GM23338 (cell line): ENCODE data around the gene LCMT1. TPM values are rescaled to one million over a fixed set of nuclear protein-coding genes. Genes with fewer than 3 reads are reported as not detected.

Source experiments
- ATAC-seq: fragments of 200-7000 bp; cut with Tn5 transposase; 3 replicates; pipeline ENCODE4 v1.9.1; 2020
- DNase-seq: peaks from one replicate; pipeline ENCODE4 v3.0.0-alpha.2; 2015; ENCODE audit warnings: low spot score
- H2AFZ ChIP-seq: fragments of 200-600 bp; sonication (generic); 2 replicates; pipeline ENCODE4 v1.8.0; 2016; ENCODE audit warnings: antibody characterized with exemption, mild to moderate bottlenecking, moderate library complexity
- H3F3A ChIP-seq: fragments of 200-600 bp; sonication (generic); replicated peaks from 2 replicates; pipeline ENCODE4 v1.8.0; 2017; ENCODE audit warnings: antibody characterized with exemption, mixed run types, low read depth
- H3K27ac ChIP-seq: fragments of 200-600 bp; sonication (generic); 2 replicates; pipeline ENCODE4 v1.6.1; 2016; ENCODE audit warnings: low read depth
- H3K27me3 ChIP-seq: fragments of 200-600 bp; sonication (generic); 2 replicates; pipeline ENCODE4 v1.8.0; 2016; ENCODE audit warnings: mild to moderate bottlenecking, mixed run types, moderate library complexity; ENCODE audit not compliant: insufficient read depth
- H3K36me3 ChIP-seq: fragments of 200-600 bp; sonication (generic); 2 replicates; pipeline ENCODE4 v1.8.0; 2016; ENCODE audit warnings: mild to moderate bottlenecking; ENCODE audit not compliant: insufficient read depth
- H3K4me1 ChIP-seq: fragments of 200-600 bp; sonication (generic); 2 replicates; pipeline ENCODE4 v1.8.0; 2016; ENCODE audit warnings: mild to moderate bottlenecking, moderate library complexity; ENCODE audit not compliant: insufficient read depth
- H3K4me2 ChIP-seq: fragments of 200-600 bp; sonication (generic); 2 replicates; pipeline ENCODE4 v1.7.1; 2017; ENCODE audit warnings: mixed run types
- H3K4me3 ChIP-seq: fragments of 200-600 bp; sonication (generic); 2 replicates; pipeline ENCODE4 v1.6.1; 2016; ENCODE audit warnings: mixed run types
- H3K79me2 ChIP-seq: fragments of 200-600 bp; sonication (generic); replicated peaks from 2 replicates; pipeline ENCODE4 v1.8.0; 2017; ENCODE audit warnings: mild to moderate bottlenecking; ENCODE audit not compliant: insufficient read depth
- H3K9me2 ChIP-seq: fragments of 200-600 bp; sonication (generic); 2 replicates; pipeline ENCODE4 v1.8.0; 2017; ENCODE audit not compliant: insufficient read depth
- H4K20me1 ChIP-seq: fragments of 200-600 bp; sonication (generic); replicated peaks from 2 replicates; pipeline ENCODE4 v1.8.0; 2017; ENCODE audit warnings: mild to moderate bottlenecking; ENCODE audit not compliant: insufficient read depth
- H3K27ac Mint-ChIP-seq: 2 replicates; pipeline ENCODE4 v1.8.0; 2020; ENCODE audit warnings: inconsistent platforms, mild to moderate bottlenecking, moderate library complexity, mixed read lengths
- H3K27me3 Mint-ChIP-seq: 3 replicates; pipeline ENCODE4 v1.8.0; 2022; ENCODE audit warnings: low read depth, mild to moderate bottlenecking, moderate library complexity, mixed read lengths, inconsistent platforms; ENCODE audit not compliant: insufficient read depth, poor library complexity
- H3K36me3 Mint-ChIP-seq: 3 replicates; pipeline ENCODE4 v1.8.0; 2021; ENCODE audit warnings: low read depth, mild to moderate bottlenecking, inconsistent platforms, moderate library complexity, mixed read lengths
- H3K4me1 Mint-ChIP-seq: 3 replicates; pipeline ENCODE4 v1.8.0; 2020; ENCODE audit warnings: mild to moderate bottlenecking, inconsistent platforms, mixed read lengths
- H3K4me3 Mint-ChIP-seq: 3 replicates; pipeline ENCODE4 v1.8.0; 2021; ENCODE audit warnings: moderate library complexity, mild to moderate bottlenecking, inconsistent platforms, mixed read lengths
- H3K9me3 Mint-ChIP-seq: 3 replicates; pipeline ENCODE4 v1.8.0; 2020; ENCODE audit warnings: moderate library complexity, mild to moderate bottlenecking, inconsistent platforms, mixed read lengths
- CTCF ChIP-seq, 2 experiments: fragments of 200-600 bp in 1 of 2; sonication (generic) in 1 of 2; conservative IDR thresholded peaks; 2 replicates each; pipeline versions ENCODE4 v1.5.1 to v1.6.1; 2016 to 2017; ENCODE audit warnings: antibody characterized with exemption in 2 of 2, low read depth in 2 of 2, mild to moderate bottlenecking in 2 of 2, moderate library complexity in 1 of 2
- ETS1 ChIP-seq: IDR thresholded peaks from 2 replicates; pipeline ENCODE4 v1.6.1; 2016; ENCODE audit warnings: antibody characterized with exemption
- EZH2 ChIP-seq: fragments of 200-600 bp; sonication (generic); IDR thresholded peaks from one replicate; pipeline ENCODE4 v1.8.0; 2017; ENCODE audit warnings: antibody characterized with exemption, mild to moderate bottlenecking, low read depth; ENCODE audit not compliant: unreplicated experiment
- EZH2phosphoT487 ChIP-seq: fragments of 200-600 bp; sonication (generic); IDR thresholded peaks from one replicate; pipeline ENCODE4 v1.8.1; 2018; ENCODE audit warnings: antibody characterized with exemption; ENCODE audit not compliant: unreplicated experiment
- JUNB ChIP-seq: IDR thresholded peaks from one replicate; pipeline ENCODE4 v1.6.1; 2016; ENCODE audit warnings: antibody characterized with exemption; ENCODE audit not compliant: unreplicated experiment
- NANOG ChIP-seq: IDR thresholded peaks from 2 replicates; pipeline ENCODE4 v1.6.1; 2016; ENCODE audit warnings: antibody characterized with exemption, borderline replicate concordance
- POLR2AphosphoS5 ChIP-seq: IDR thresholded peaks from 2 replicates; pipeline ENCODE4 v1.6.1; 2016; ENCODE audit warnings: antibody characterized with exemption, low read depth
- REST ChIP-seq: IDR thresholded peaks from one replicate; pipeline ENCODE4 v1.6.1; 2018; ENCODE audit warnings: antibody characterized with exemption; ENCODE audit not compliant: unreplicated experiment
- STAT1 ChIP-seq: IDR thresholded peaks from one replicate; pipeline ENCODE4 v1.6.1; 2016; ENCODE audit warnings: antibody characterized with exemption; ENCODE audit not compliant: unreplicated experiment
- ZNF331 ChIP-seq: fragments of 250-450 bp; sonication (Bioruptor Pico); IDR thresholded peaks from 2 replicates; pipeline ENCODE4 v1.5.0; 2020; ENCODE audit warnings: low read depth, mild to moderate bottlenecking, moderate library complexity
- polyA plus RNA-seq: library from polyadenylated mRNA; unstranded; fragments of >200 nt; fragmentation: Nextera tagmentation; extraction: Ambion mirVana; gene quantifications from 2 replicates; pipeline ENCODE4 v1.2.1, GENCODE V29; 2016
- total RNA-seq: library from RNA; depleted of rRNA; stranded (reverse); fragments of >200 nt; shearing (Covaris generic); gene quantifications from 2 replicates; pipeline ENCODE4 v1.2.3, GENCODE V29; 2014

The LCMT1 gene
- total and polyA plus RNA-seq, 2 experiments from 2014 or later: 56.2 to 84.6 TPM

GRCh38 chr16:25083701-25084100 lies 27.8 kb upstream of the LCMT1 start:
- Histone ChIP-seq H3K4me3 (no peak overlapping the region), H3F3A (no peaks in the 10 kb centered on the region), H3K27me3 (no peaks in the 10 kb centered on the region), H2AFZ (no peak overlapping the region), H3K79me2 (no peaks in the 10 kb centered on the region), H3K36me3 (no peaks in the 10 kb centered on the region), H3K4me2 (no peak overlapping the region), H3K4me1 (no peaks in the 10 kb centered on the region), H3K9me2 (no peaks in the 10 kb centered on the region), H4K20me1 (0 out of 2 replicates have a peak, but pooled peaks cover 3% of the 10 kb centered on the region), H3K27ac (no peak overlapping the region)
- Mint-ChIP-seq H3K4me3 (no peak overlapping the region), H3K9me3 (no peaks in the 10 kb centered on the region), H3K27me3 (peaks cover 2% of the 10 kb centered on the region), H3K36me3 (no peaks in the 10 kb centered on the region), H3K4me1 (no peaks in the 10 kb centered on the region), H3K27ac (no peak overlapping the region)
- TF ChIP-seq POLR2AphosphoS5: no peak
- TF ChIP-seq JUNB: no peak
- TF ChIP-seq CTCF (conservative IDR thresholded peaks at IDR 0.05; ENCODE audit: low read depth in 2 of 2): no peak
- TF ChIP-seq ZNF331 (CRISPR knock-in tag): no peak
- no peak for TF ChIP-seq REST
- TF ChIP-seq EZH2: no peak
- no peak for TF ChIP-seq EZH2phosphoT487
- ATAC-seq (no peak), DNase-seq (no peak)

- H3K36me3 ChIP-seq: no peaks in the 10 kb centered on the region
- no peak overlapping the region for H3K4me3 Mint-ChIP-seq
- peaks cover 2% of the 10 kb centered on the region for H3K27me3 Mint-ChIP-seq
- TF ChIP-seq ZNF331 (CRISPR knock-in tag): no peak
- no peak for TF ChIP-seq EZH2phosphoT487
- no peak for TF ChIP-seq NANOG
- TF ChIP-seq JUNB: no peak
- no peak for TF ChIP-seq ETS1
- TF ChIP-seq EZH2: no peak
- no peak for TF ChIP-seq POLR2AphosphoS5
- no peak for TF ChIP-seq STAT1
These were observed 26.7 kb upstream of the LCMT1 start for GRCh38 chr16:25084797-25085196.

More at GRCh38 chr16:25084797-25085196, 26.7 kb upstream of the LCMT1 start:
- Histone ChIP-seq H3K79me2 (no peaks in the 10 kb centered on the region), H3K4me3 (no peak overlapping the region), H2AFZ (no peak overlapping the region), H3K4me1 (no peaks in the 10 kb centered on the region), H3K9me2 (no peaks in the 10 kb centered on the region), H3F3A (no peaks in the 10 kb centered on the region), H3K27me3 (no peaks in the 10 kb centered on the region), H3K4me2 (no peak overlapping the region), H4K20me1 (0 out of 2 replicates have a peak, but pooled peaks cover 3% of the 10 kb centered on the region), H3K27ac (no peak overlapping the region)
- DNase-seq (no peak), ATAC-seq (no peak)
- H3K27ac Mint-ChIP-seq: no peak overlapping the region
- H3K9me3 Mint-ChIP-seq: no peaks in the 10 kb centered on the region
- no peaks in the 10 kb centered on the region for H3K4me1 Mint-ChIP-seq
- no peaks in the 10 kb centered on the region for H3K36me3 Mint-ChIP-seq
